GM23338 (cell line): Measurements from ENCODE around the gene CBLN3. TPM values are rescaled to one million over a fixed set of nuclear protein-coding genes. Genes with fewer than 3 reads are reported as not detected.

Experiments used
- ATAC-seq: fragments of 200-7000 bp; cut with Tn5 transposase; 3 replicates; pipeline ENCODE4 v1.9.1; 2020
- DNase-seq: peaks from one replicate; pipeline ENCODE4 v3.0.0-alpha.2; 2015; ENCODE audit warnings: low spot score
- H2AFZ ChIP-seq: fragments of 200-600 bp; sonication (generic); 2 replicates; pipeline ENCODE4 v1.8.0; 2016; ENCODE audit warnings: antibody characterized with exemption, mild to moderate bottlenecking, moderate library complexity
- H3F3A ChIP-seq: fragments of 200-600 bp; sonication (generic); replicated peaks from 2 replicates; pipeline ENCODE4 v1.8.0; 2017; ENCODE audit warnings: antibody characterized with exemption, mixed run types, low read depth
- H3K27ac ChIP-seq: fragments of 200-600 bp; sonication (generic); 2 replicates; pipeline ENCODE4 v1.6.1; 2016; ENCODE audit warnings: low read depth
- H3K27me3 ChIP-seq: fragments of 200-600 bp; sonication (generic); 2 replicates; pipeline ENCODE4 v1.8.0; 2016; ENCODE audit warnings: mild to moderate bottlenecking, mixed run types, moderate library complexity; ENCODE audit not compliant: insufficient read depth
- H3K36me3 ChIP-seq: fragments of 200-600 bp; sonication (generic); 2 replicates; pipeline ENCODE4 v1.8.0; 2016; ENCODE audit warnings: mild to moderate bottlenecking; ENCODE audit not compliant: insufficient read depth
- H3K4me1 ChIP-seq: fragments of 200-600 bp; sonication (generic); 2 replicates; pipeline ENCODE4 v1.8.0; 2016; ENCODE audit warnings: mild to moderate bottlenecking, moderate library complexity; ENCODE audit not compliant: insufficient read depth
- H3K4me2 ChIP-seq: fragments of 200-600 bp; sonication (generic); 2 replicates; pipeline ENCODE4 v1.7.1; 2017; ENCODE audit warnings: mixed run types
- H3K4me3 ChIP-seq: fragments of 200-600 bp; sonication (generic); 2 replicates; pipeline ENCODE4 v1.6.1; 2016; ENCODE audit warnings: mixed run types
- H3K79me2 ChIP-seq: fragments of 200-600 bp; sonication (generic); replicated peaks from 2 replicates; pipeline ENCODE4 v1.8.0; 2017; ENCODE audit warnings: mild to moderate bottlenecking; ENCODE audit not compliant: insufficient read depth
- H3K9me2 ChIP-seq: fragments of 200-600 bp; sonication (generic); 2 replicates; pipeline ENCODE4 v1.8.0; 2017; ENCODE audit not compliant: insufficient read depth
- H4K20me1 ChIP-seq: fragments of 200-600 bp; sonication (generic); replicated peaks from 2 replicates; pipeline ENCODE4 v1.8.0; 2017; ENCODE audit warnings: mild to moderate bottlenecking; ENCODE audit not compliant: insufficient read depth
- H3K27ac Mint-ChIP-seq: 2 replicates; pipeline ENCODE4 v1.8.0; 2020; ENCODE audit warnings: inconsistent platforms, mild to moderate bottlenecking, moderate library complexity, mixed read lengths
- H3K27me3 Mint-ChIP-seq: 3 replicates; pipeline ENCODE4 v1.8.0; 2022; ENCODE audit warnings: low read depth, mild to moderate bottlenecking, moderate library complexity, mixed read lengths, inconsistent platforms; ENCODE audit not compliant: insufficient read depth, poor library complexity
- H3K36me3 Mint-ChIP-seq: 3 replicates; pipeline ENCODE4 v1.8.0; 2021; ENCODE audit warnings: low read depth, mild to moderate bottlenecking, inconsistent platforms, moderate library complexity, mixed read lengths
- H3K4me1 Mint-ChIP-seq: 3 replicates; pipeline ENCODE4 v1.8.0; 2020; ENCODE audit warnings: mild to moderate bottlenecking, inconsistent platforms, mixed read lengths
- H3K4me3 Mint-ChIP-seq: 3 replicates; pipeline ENCODE4 v1.8.0; 2021; ENCODE audit warnings: moderate library complexity, mild to moderate bottlenecking, inconsistent platforms, mixed read lengths
- H3K9me3 Mint-ChIP-seq: 3 replicates; pipeline ENCODE4 v1.8.0; 2020; ENCODE audit warnings: moderate library complexity, mild to moderate bottlenecking, inconsistent platforms, mixed read lengths
- CREB1 ChIP-seq: fragments of 250-450 bp; sonication (Bioruptor Pico); IDR thresholded peaks from 2 replicates; pipeline ENCODE4 v1.5.0; 2020; ENCODE audit warnings: low read depth, mild to moderate bottlenecking, moderate library complexity
- EZH2 ChIP-seq: fragments of 200-600 bp; sonication (generic); IDR thresholded peaks from one replicate; pipeline ENCODE4 v1.8.0; 2017; ENCODE audit warnings: antibody characterized with exemption, mild to moderate bottlenecking, low read depth; ENCODE audit not compliant: unreplicated experiment
- EZH2phosphoT487 ChIP-seq: fragments of 200-600 bp; sonication (generic); IDR thresholded peaks from one replicate; pipeline ENCODE4 v1.8.1; 2018; ENCODE audit warnings: antibody characterized with exemption; ENCODE audit not compliant: unreplicated experiment
- JUNB ChIP-seq: IDR thresholded peaks from one replicate; pipeline ENCODE4 v1.6.1; 2016; ENCODE audit warnings: antibody characterized with exemption; ENCODE audit not compliant: unreplicated experiment
- NANOG ChIP-seq: IDR thresholded peaks from 2 replicates; pipeline ENCODE4 v1.6.1; 2016; ENCODE audit warnings: antibody characterized with exemption, borderline replicate concordance
- POLR2AphosphoS5 ChIP-seq: IDR thresholded peaks from 2 replicates; pipeline ENCODE4 v1.6.1; 2016; ENCODE audit warnings: antibody characterized with exemption, low read depth
- REST ChIP-seq: IDR thresholded peaks from one replicate; pipeline ENCODE4 v1.6.1; 2018; ENCODE audit warnings: antibody characterized with exemption; ENCODE audit not compliant: unreplicated experiment
- ZNF114 ChIP-seq: fragments of 250-450 bp; sonication (Bioruptor Pico); IDR thresholded peaks from 2 replicates; pipeline ENCODE4 v1.5.0; 2020; ENCODE audit warnings: mild to moderate bottlenecking, moderate library complexity
- ZNF331 ChIP-seq: fragments of 250-450 bp; sonication (Bioruptor Pico); IDR thresholded peaks from 2 replicates; pipeline ENCODE4 v1.5.0; 2020; ENCODE audit warnings: low read depth, mild to moderate bottlenecking, moderate library complexity
- polyA plus RNA-seq: library from polyadenylated mRNA; unstranded; fragments of >200 nt; fragmentation: Nextera tagmentation; extraction: Ambion mirVana; gene quantifications from 2 replicates; pipeline ENCODE4 v1.2.1, GENCODE V29; 2016
- total RNA-seq: library from RNA; depleted of rRNA; stranded (reverse); fragments of >200 nt; shearing (Covaris generic); gene quantifications from 2 replicates; pipeline ENCODE4 v1.2.3, GENCODE V29; 2014
- TF ChIP-seq, protein P1 (sequence below), 2 experiments: fragments of 200-600 bp in 1 of 2; sonication (generic) in 1 of 2; conservative IDR thresholded peaks; 2 replicates each; pipeline versions ENCODE4 v1.5.1 to v1.6.1; 2016 to 2017; ENCODE audit warnings: antibody characterized with exemption in 2 of 2, low read depth in 2 of 2, mild to moderate bottlenecking in 2 of 2, moderate library complexity in 1 of 2
- TF ChIP-seq, protein P2 (sequence below): IDR thresholded peaks from 2 replicates; pipeline ENCODE4 v1.6.1; 2016; ENCODE audit warnings: antibody characterized with exemption

Gene CBLN3
- total and polyA plus RNA-seq, 2 experiments from 2014 or later = 0.07 to 0.19 TPM

DNA sequence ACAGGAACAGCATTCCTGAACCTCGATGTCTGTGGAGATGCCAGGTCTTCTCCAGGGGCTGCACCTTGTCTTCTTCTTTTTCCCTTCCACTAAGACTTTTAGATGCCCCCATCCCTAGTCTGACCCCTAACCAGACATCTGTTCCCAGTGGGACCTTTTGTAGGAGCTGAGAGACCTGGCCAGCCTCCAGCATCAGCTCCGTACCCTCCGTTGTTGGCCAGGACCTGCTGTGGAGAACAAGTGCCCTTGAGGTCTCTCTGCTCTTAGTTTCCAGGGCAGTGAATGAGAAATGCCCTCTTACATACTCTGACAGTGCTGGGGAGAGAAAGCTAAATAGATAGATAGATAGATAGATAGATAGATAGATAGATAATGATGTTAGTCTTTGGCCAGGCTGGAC, 29.9 kb upstream of the CBLN3 start:
- Mint-ChIP-seq H3K27me3 (no peaks in the 10 kb centered on the region), H3K4me3 (no peak overlapping the region), H3K4me1 (peaks cover 3% of the 10 kb centered on the region; the same call in 1 of the 3 replicates), H3K36me3 (peaks cover 9% of the 10 kb centered on the region), H3K9me3 (peaks cover 10% of the 10 kb centered on the region), H3K27ac (no peak overlapping the region)
- Histone ChIP-seq H3K27ac (no peak overlapping the region), H3K27me3 (no peaks in the 10 kb centered on the region), H3K4me2 (no peak overlapping the region), H3K4me3 (no peak overlapping the region), H3K9me2 (peaks cover 5% of the 10 kb centered on the region; the same call in 1 of the 2 replicates), H4K20me1 (no peaks in the 10 kb centered on the region), H3F3A (no peaks in the 10 kb centered on the region), H2AFZ (no peak overlapping the region), H3K4me1 (no peaks in the 10 kb centered on the region), H3K36me3 (peaks cover 9% of the 10 kb centered on the region), H3K79me2 (no peaks in the 10 kb centered on the region)
- ATAC-seq = no peak
- DNase-seq = no peak
- TF ChIP-seq EZH2 = no peak
- TF ChIP-seq REST = no peak
- no peak for TF ChIP-seq POLR2AphosphoS5
- no peak for TF ChIP-seq NANOG
- TF ChIP-seq EZH2phosphoT487 = no peak
- TF ChIP-seq, protein P1, sequence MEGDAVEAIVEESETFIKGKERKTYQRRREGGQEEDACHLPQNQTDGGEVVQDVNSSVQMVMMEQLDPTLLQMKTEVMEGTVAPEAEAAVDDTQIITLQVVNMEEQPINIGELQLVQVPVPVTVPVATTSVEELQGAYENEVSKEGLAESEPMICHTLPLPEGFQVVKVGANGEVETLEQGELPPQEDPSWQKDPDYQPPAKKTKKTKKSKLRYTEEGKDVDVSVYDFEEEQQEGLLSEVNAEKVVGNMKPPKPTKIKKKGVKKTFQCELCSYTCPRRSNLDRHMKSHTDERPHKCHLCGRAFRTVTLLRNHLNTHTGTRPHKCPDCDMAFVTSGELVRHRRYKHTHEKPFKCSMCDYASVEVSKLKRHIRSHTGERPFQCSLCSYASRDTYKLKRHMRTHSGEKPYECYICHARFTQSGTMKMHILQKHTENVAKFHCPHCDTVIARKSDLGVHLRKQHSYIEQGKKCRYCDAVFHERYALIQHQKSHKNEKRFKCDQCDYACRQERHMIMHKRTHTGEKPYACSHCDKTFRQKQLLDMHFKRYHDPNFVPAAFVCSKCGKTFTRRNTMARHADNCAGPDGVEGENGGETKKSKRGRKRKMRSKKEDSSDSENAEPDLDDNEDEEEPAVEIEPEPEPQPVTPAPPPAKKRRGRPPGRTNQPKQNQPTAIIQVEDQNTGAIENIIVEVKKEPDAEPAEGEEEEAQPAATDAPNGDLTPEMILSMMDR (conservative IDR thresholded peaks at IDR 0.05; ENCODE audit: low read depth in 2 of 2) = no peak
- no peak for TF ChIP-seq ZNF331
- TF ChIP-seq CREB1 = no peak
- no peak for TF ChIP-seq JUNB
- TF ChIP-seq ZNF114 (CRISPR knock-in tag) = no peak

GRCh38 chr14:24458736-24459135, 29.3 kb upstream of the CBLN3 start:
- no peak for ATAC-seq
- Mint-ChIP-seq H3K4me3 (no peak overlapping the region), H3K27ac (no peak overlapping the region)

More at GRCh38 chr14:24458736-24459135, 29.3 kb upstream of the CBLN3 start:
- H3K27me3 Mint-ChIP-seq = no peaks in the 10 kb centered on the region
- peaks cover 16% of the 10 kb centered on the region for H3K9me3 Mint-ChIP-seq
- Histone ChIP-seq H3K4me2 (no peak overlapping the region), H3K36me3 (peaks cover 14% of the 10 kb centered on the region), H3K4me3 (no peak overlapping the region), H3K27ac (no peak overlapping the region), H3K9me2 (peaks cover 5% of the 10 kb centered on the region; the same call in 1 of the 2 replicates), H3F3A (no peaks in the 10 kb centered on the region), H3K79me2 (no peaks in the 10 kb centered on the region), H3K27me3 (no peaks in the 10 kb centered on the region), H3K4me1 (no peaks in the 10 kb centered on the region), H4K20me1 (no peaks in the 10 kb centered on the region), H2AFZ (no peak overlapping the region)
- H3K4me1 Mint-ChIP-seq = peaks cover 1% of the 10 kb centered on the region; the same call in 1 of the 3 replicates
- peaks cover 15% of the 10 kb centered on the region for H3K36me3 Mint-ChIP-seq
- TF ChIP-seq, protein P2, sequence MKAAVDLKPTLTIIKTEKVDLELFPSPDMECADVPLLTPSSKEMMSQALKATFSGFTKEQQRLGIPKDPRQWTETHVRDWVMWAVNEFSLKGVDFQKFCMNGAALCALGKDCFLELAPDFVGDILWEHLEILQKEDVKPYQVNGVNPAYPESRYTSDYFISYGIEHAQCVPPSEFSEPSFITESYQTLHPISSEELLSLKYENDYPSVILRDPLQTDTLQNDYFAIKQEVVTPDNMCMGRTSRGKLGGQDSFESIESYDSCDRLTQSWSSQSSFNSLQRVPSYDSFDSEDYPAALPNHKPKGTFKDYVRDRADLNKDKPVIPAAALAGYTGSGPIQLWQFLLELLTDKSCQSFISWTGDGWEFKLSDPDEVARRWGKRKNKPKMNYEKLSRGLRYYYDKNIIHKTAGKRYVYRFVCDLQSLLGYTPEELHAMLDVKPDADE = no peak
- no peak for DNase-seq
